GM15510 (cell line): ENCODE data around the gene PLK3.

Experiments used
- POLR2A ChIP-seq: IDR thresholded peaks from 3 replicates; pipeline ENCODE4 v1.6.1; 2011; ENCODE audit warnings: borderline replicate concordance; ENCODE audit not compliant: insufficient read length; ENCODE audit errors: extremely low read depth

PLK3 gene

DNA sequence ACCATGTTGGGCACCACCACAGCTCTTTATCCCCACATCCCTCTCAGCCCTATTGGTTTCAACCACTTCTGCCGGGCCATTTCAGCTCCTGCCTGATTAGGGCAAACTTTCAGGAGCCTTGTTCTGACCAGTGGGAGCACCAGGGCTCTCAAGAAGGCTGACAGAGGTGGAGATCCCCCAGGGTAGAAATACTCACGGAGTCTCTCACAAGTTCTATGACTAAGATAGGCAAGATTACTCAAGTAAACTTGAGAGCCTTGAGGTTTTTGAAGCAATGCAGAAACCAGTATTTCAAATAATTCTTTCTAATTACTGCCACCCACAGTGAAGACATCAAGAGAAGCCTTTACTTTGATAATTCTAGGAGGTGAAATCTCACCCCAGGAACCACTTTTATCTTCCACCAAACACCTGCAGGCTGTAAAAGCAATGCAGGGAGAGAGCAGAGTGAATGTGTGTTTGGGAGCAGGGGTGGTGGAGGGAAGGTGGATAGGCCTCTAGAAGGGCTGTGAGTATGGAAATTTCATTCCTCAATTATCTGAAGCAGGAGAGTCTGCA lies 49.5 kb downstream of the PLK3 start:
- no peak for TF ChIP-seq POLR2A

DNA sequence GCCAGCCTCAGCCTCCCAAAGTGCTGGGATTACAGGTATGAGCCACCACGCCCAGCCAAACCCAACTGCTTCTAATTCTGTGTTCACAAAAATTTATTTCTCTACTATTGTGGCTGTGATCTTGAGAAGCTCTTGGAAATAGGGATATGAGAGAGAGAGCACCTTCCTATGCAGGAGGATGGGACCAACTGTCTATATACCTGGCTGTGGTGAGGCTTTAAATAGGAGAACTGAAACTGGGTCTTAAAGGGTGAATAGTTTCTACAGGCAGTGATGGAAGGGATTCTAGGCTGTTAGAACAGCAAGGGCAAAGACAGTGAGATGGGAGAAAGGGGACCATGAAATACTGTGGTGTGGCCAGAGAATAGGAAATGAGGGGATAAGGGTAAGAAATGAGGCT lies 51.1 kb downstream of the PLK3 start:
- no peak for TF ChIP-seq POLR2A

DNA sequence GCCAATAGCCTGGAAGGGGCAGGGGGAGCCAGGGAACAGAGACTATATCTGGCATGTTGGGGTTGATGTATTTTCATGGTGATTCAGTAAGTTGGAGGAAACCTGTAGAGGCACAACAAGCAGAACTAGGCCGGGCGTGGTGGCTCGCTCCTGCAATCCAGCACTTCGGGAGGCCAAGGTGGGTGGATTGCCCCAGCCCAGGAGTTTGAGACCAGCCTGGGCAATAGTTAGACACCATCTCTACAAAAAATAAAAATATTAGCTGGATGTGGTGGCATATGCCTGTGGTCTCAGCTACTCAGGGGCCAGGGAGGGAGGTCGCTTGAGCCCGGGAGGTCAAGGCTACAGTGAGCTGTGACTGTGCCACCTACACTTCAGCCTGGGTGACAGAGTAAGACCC lies 53.0 kb downstream of the PLK3 start:
- TF ChIP-seq POLR2A: no peak

DNA sequence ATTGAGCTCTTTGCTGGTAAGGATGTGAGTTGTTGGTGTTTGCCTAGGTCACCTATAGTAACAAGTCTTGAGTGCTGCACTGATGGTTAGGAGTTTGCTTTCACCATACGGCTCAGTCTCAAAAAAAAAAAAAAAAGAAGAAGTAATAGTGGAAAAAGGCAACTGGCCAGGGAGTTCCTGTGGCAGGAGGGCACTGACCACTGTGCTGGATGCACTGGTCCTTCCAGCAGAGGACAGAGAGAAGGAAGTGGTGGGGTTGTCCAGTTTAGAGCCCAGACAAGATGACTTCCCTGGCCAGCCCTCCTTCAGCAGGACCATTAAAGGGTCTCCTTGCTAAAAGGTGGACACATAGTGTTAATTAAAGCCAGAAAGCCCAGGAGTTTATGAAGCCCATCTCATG lies 54.8 kb downstream of the PLK3 start:
- TF ChIP-seq POLR2A: no peak
